Prostate gland (tissue), 2 donors: Measurements from ENCODE around the gene GARS1. TPM values are rescaled to one million over a fixed set of nuclear protein-coding genes. Genes with fewer than 3 reads are reported as not detected.

ENCODE experiments used
- DNase-seq: peaks from one replicate; pipeline ENCODE4 v3.0.0-alpha.2; 2019; ENCODE audit warnings: low spot score
- H3K27ac ChIP-seq, 2 donors: fragments of 200-600 bp; sonication (generic); 2 replicates each; pipeline ENCODE4 v1.5.1; 2017 to 2019
- H3K27me3 ChIP-seq: fragments of 200-600 bp; sonication (generic); replicated peaks from 2 replicates; pipeline ENCODE4 v1.5.1; 2019; ENCODE audit not compliant: insufficient read depth
- H3K36me3 ChIP-seq, 2 donors: fragments of 200-600 bp; sonication (generic); 1 replicate in 1 of 2; 2 replicates in 1 of 2; pipeline versions ENCODE4 v1.5.1 to v1.8.1; 2017 to 2019
- H3K4me1 ChIP-seq: fragments of 200-600 bp; sonication (generic); replicated peaks from 2 replicates; pipeline ENCODE4 v1.5.1; 2019
- H3K4me3 ChIP-seq, 2 donors: fragments of 200-600 bp; sonication (generic); 2 replicates each; pipeline ENCODE4 v1.5.1; 2017 to 2019
- H3K9me3 ChIP-seq: fragments of 200-600 bp; sonication (generic); 2 replicates; pipeline ENCODE4 v1.5.1; 2017
- CTCF ChIP-seq, 4 experiments: fragments of 200-600 bp in 2 of 4; fragments of 450-650 bp in 2 of 4; sonication (generic) in 2 of 4; IDR thresholded peaks; 1 replicate in 3 of 4; 2 replicates in 1 of 4; pipeline ENCODE4 v1.5.1; 2016 to 2019; ENCODE audit warnings: antibody characterized with exemption in 4 of 4, mild to moderate bottlenecking in 2 of 4, moderate library complexity in 2 of 4
- POLR2A ChIP-seq: fragments of 450-650 bp; IDR thresholded peaks from one replicate; pipeline ENCODE4 v1.6.1; 2016; ENCODE audit warnings: antibody characterized with exemption, mild to moderate bottlenecking
- POLR2AphosphoS5 ChIP-seq: sonication (generic); formaldehyde crosslinking; IDR thresholded peaks from one replicate; pipeline ENCODE4 v1.6.1; 2017; ENCODE audit warnings: antibody characterized with exemption
- WGBS: methylation state at CpG from one replicate; pipeline ENCODE4 v1.1.5; 2018; 5-methylcytosine and 5-hydroxymethylcytosine counted together
- intact Hi-C: fragments of 100-400 bp; cut with DNase I; formaldehyde crosslinking; loops from one replicate; pipeline ENCODE4 v1.14.2; 2022
- total RNA-seq, 2 donors: library from RNA; depleted of rRNA; stranded (reverse); fragments of >200 nt; gene quantifications; one replicate each; pipeline ENCODE4 v1.1.0, GENCODE V29; 2016

Gene GARS1
- total RNA-seq, 2 donors from 2014 or later, result 38.8 to 78.3 TPM

DNA sequence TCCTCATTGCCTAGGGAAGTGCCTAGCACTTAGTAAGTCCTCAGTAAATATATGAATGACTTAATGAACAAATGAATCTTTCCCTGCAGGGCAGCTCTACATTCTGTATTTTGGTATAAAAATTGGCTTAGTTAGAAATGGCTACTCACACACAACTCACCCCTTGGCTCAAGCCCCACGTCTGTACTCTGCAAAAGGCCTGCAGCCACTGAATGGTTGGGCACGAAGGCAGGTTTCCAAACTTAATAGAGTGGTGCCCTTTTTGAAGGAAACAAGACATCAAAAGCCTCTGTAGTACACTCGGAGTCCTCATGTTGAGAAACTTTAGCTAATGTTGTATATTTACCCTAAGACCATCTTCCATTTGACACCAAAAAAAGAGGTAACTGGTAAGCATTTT lies 51.0 kb downstream of the GARS1 start:
- intact Hi-C loops, result no loop called here
- Histone ChIP-seq H3K27me3 (no peaks in the 10 kb centered on the region), H3K9me3 (no peaks in the 10 kb centered on the region), H3K27ac (no peak overlapping the region), H3K4me1 (no peaks in the 10 kb centered on the region), H3K4me3 (no peak overlapping the region), H3K36me3 (no peaks in the 10 kb centered on the region)
- WGBS, result 87% methylated on average over 3 of the region's 3 CpGs
- no peak for DNase-seq
- TF ChIP-seq CTCF (IDR thresholded peaks at IDR 0.05) (no peak), POLR2A (no peak), POLR2AphosphoS5 (no peak)

- Histone ChIP-seq H3K27ac (no peak overlapping the region), H3K36me3 (no peaks in the 10 kb centered on the region), H3K4me1 (no peaks in the 10 kb centered on the region), H3K27me3 (no peaks in the 10 kb centered on the region), H3K4me3 (no peak overlapping the region), H3K9me3 (no peaks in the 10 kb centered on the region)
- DNase-seq, result no peak
- intact Hi-C loops, result no loop called here
- TF ChIP-seq POLR2AphosphoS5 (no peak), POLR2A (no peak), CTCF (IDR thresholded peaks at IDR 0.05) (no peak)
- WGBS, result 87% methylated on average over 12 of the region's 12 CpGs
Measured at GRCh38 chr7:30646154-30646553, 51.5 kb downstream of the GARS1 start.

DNA sequence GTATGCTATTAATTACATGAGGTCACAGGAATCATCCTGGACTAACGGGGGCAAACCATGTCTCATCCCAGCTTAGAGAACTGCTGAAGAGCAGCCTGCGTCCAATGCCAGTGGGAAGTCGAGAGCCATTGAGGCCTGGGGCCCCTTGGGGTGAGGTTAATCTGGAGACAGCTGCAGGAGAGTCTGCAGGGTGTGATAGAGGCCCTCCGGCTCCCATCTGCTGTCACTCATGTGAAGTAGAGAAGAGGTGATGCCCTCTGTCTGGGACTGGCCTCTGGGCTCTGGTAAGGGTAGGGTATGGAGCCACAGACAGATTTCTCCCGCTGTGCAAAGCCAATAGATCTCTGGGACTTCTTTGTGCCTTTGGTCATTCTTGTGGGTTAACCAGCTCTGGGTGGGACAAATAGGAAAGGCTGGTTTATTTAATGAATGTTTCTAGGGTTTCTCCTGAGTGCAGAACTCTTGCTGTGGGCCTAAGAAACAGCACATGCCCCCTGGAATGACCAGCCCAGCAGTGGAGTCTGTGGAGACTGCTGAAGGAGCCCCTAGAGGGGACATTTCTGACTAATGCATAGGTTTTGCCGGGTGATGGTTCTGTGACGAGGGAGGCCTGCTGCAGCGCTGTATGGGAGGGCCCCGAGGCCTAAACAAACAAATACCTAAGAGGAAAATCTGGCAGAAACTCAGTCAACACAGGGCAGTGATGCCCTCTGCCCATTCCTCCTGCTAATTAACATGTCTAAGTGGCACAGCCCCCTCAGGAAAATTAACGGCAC lies 53.1 kb downstream of the GARS1 start:
- no peak for TF ChIP-seq POLR2A
- TF ChIP-seq POLR2AphosphoS5, result no peak
- TF ChIP-seq CTCF (IDR thresholded peaks at IDR 0.05), result no peak
- intact Hi-C loops, result no loop called here
- 82% methylated on average over 10 of the region's 10 CpGs for WGBS
- H3K27ac ChIP-seq, result no peak overlapping the region
- no peaks in the 10 kb centered on the region for H3K4me1 ChIP-seq
- H3K9me3 ChIP-seq, result no peaks in the 10 kb centered on the region
- H3K27me3 ChIP-seq, result no peaks in the 10 kb centered on the region
- no peak overlapping the region for H3K4me3 ChIP-seq
- no peak for DNase-seq
- no peaks in the 10 kb centered on the region for H3K36me3 ChIP-seq

- WGBS, result 88% methylated on average over 15 of the region's 15 CpGs
- H3K4me1 ChIP-seq, result no peaks in the 10 kb centered on the region
- H3K27ac ChIP-seq, result no peak overlapping the region
- no peak overlapping the region for H3K4me3 ChIP-seq
- TF ChIP-seq POLR2A (no peak), POLR2AphosphoS5 (no peak), CTCF (IDR thresholded peaks at IDR 0.05) (no peak)
- H3K9me3 ChIP-seq, result no peaks in the 10 kb centered on the region
- no peak for DNase-seq
- H3K27me3 ChIP-seq, result no peaks in the 10 kb centered on the region
- no peaks in the 10 kb centered on the region for H3K36me3 ChIP-seq
- intact Hi-C loops, result no loop called here
Measured at GRCh38 chr7:30648744-30649540, 54.3 kb downstream of the GARS1 start.
